GM21723 (cell line): ENCODE data around the gene CHP2.
"Not testable (repeated sequence)": the region's sequence is repeated elsewhere in the genome, so short reads cannot be mapped to it uniquely, and the experiment has no call there.

Source experiments
- ATAC-seq: cut with Tn5 transposase; IDR thresholded peaks from one replicate; pipeline ENCODE4 v1.9.1; 2021; ENCODE audit warnings: mild to moderate bottlenecking, moderate library complexity; ENCODE audit not compliant: unreplicated experiment

The CHP2 gene

GRCh38 chr16:23754594-23755483 lies at the start of gene CHP2:
Gene CHP2 (plus strand): TSS chr16:23755026. CDS start chr16:23755050, 24 bp downstream.
- no peak for ATAC-seq

- ATAC-seq: no peak
Measured at GRCh38 chr16:23705517-23705902, 49.3 kb upstream of the CHP2 start.

- ATAC-seq: no peak
Measured at GRCh38 chr16:23706439-23706838, 48.4 kb upstream of the CHP2 start.

GRCh38 chr16:23709536-23709935 lies 45.3 kb upstream of the CHP2 start:
- ATAC-seq: no peak

- ATAC-seq: no peak
Measured at GRCh38 chr16:23710008-23710407, 44.8 kb upstream of the CHP2 start.

- ATAC-seq: no peak
Measured at GRCh38 chr16:23710504-23710903, 44.3 kb upstream of the CHP2 start.

GRCh38 chr16:23711785-23712184 lies 43.0 kb upstream of the CHP2 start:
- ATAC-seq: no peak

GRCh38 chr16:23712976-23713375 lies 41.9 kb upstream of the CHP2 start, which contains the start of gene ERN2:
Gene ERN2 (minus strand): TSS chr16:23713222. CDS start chr16:23713187, 35 bp downstream.
- ATAC-seq: no peak

GRCh38 chr16:23716484-23716883 lies 38.3 kb upstream of the CHP2 start:
- no peak for ATAC-seq

GRCh38 chr16:23722613-23723240 lies 32.1 kb upstream of the CHP2 start:
- ATAC-seq: not testable (repeated sequence)

- no peak for ATAC-seq
Measured at GRCh38 chr16:23724096-23724784, 30.6 kb upstream of the CHP2 start.

- ATAC-seq: no peak
Measured at GRCh38 chr16:23724785-23725131, 30.1 kb upstream of the CHP2 start.

- ATAC-seq: no peak
Measured at GRCh38 chr16:23726710-23727109, 28.1 kb upstream of the CHP2 start.

- no peak for ATAC-seq
Measured at GRCh38 chr16:23728112-23728477, 26.7 kb upstream of the CHP2 start.

- ATAC-seq: no peak
Measured at GRCh38 chr16:23729503-23730424, 25.1 kb upstream of the CHP2 start.

GRCh38 chr16:23734176-23734893 lies 20.5 kb upstream of the CHP2 start:
- no peak for ATAC-seq

- ATAC-seq: not testable (repeated sequence)
Measured at GRCh38 chr16:23737423-23738028, 17.3 kb upstream of the CHP2 start.

- no peak for ATAC-seq
Measured at GRCh38 chr16:23739516-23739915, 15.3 kb upstream of the CHP2 start.

GRCh38 chr16:23741675-23742303 lies 13.0 kb upstream of the CHP2 start:
- ATAC-seq: no peak
